HUES6 (cell line): ENCODE data around the gene MNX1.
A peak's percentile ranks its signal among the peaks of the same experiment; 100 is the strongest.

Experiments
- H3K27ac ChIP-seq: 2 replicates; pipeline ENCODE4 v1.7.0; 2013; ENCODE audit warnings: low read depth, mild to moderate bottlenecking, low read length, inconsistent platforms
- H3K27me3 ChIP-seq: 2 replicates; pipeline ENCODE4 v1.6.1; 2013; ENCODE audit warnings: low read length; ENCODE audit not compliant: control insufficient read depth, insufficient read depth
- H3K36me3 ChIP-seq: 2 replicates; pipeline ENCODE4 v1.6.1; 2013; ENCODE audit warnings: low read length; ENCODE audit not compliant: control insufficient read depth, insufficient read depth
- H3K4me1 ChIP-seq: 2 replicates; pipeline ENCODE4 v1.6.1; 2013; ENCODE audit warnings: low read length; ENCODE audit not compliant: control insufficient read depth, insufficient read depth
- H3K4me3 ChIP-seq: 2 replicates; pipeline ENCODE4 v1.5.1; 2013; ENCODE audit warnings: low read depth, low read length
- H3K9ac ChIP-seq: one replicate; pipeline ENCODE4 v1.6.1; 2013; ENCODE audit warnings: mild to moderate bottlenecking, low read length
- H3K9me3 ChIP-seq: 2 replicates; pipeline ENCODE4 v1.6.1; 2013; ENCODE audit warnings: low read depth, low read length; ENCODE audit not compliant: control insufficient read depth, insufficient read depth

The MNX1 gene

GRCh38 chr7:157032644-157033482 lies 22.4 kb upstream of the MNX1 start:
- peaks cover 44% of the 10 kb centered on the region for H3K27me3 ChIP-seq
- H3K36me3 ChIP-seq: no peaks in the 10 kb centered on the region
- H3K9me3 ChIP-seq: peaks cover 4% of the 10 kb centered on the region; the same call in 1 of the 2 replicates
- H3K4me3 ChIP-seq: no peak overlapping the region
- H3K27ac ChIP-seq: no peak overlapping the region
- no peak overlapping the region for H3K9ac ChIP-seq
- H3K4me1 ChIP-seq: no peaks in the 10 kb centered on the region

GRCh38 chr7:157032128-157032527 lies 21.7 kb upstream of the MNX1 start:
- H3K4me3 ChIP-seq: no peak overlapping the region
- H3K9me3 ChIP-seq: peaks cover 4% of the 10 kb centered on the region; the same call in 1 of the 2 replicates
- H3K27ac ChIP-seq: no peak overlapping the region
- H3K36me3 ChIP-seq: no peaks in the 10 kb centered on the region
- no peak overlapping the region for H3K9ac ChIP-seq
- H3K27me3 ChIP-seq: peaks cover 49% of the 10 kb centered on the region
- no peaks in the 10 kb centered on the region for H3K4me1 ChIP-seq

- H3K9ac ChIP-seq: no peak overlapping the region
- no peak overlapping the region for H3K4me3 ChIP-seq
- H3K4me1 ChIP-seq: no peaks in the 10 kb centered on the region
- H3K9me3 ChIP-seq: no peaks in the 10 kb centered on the region
- H3K36me3 ChIP-seq: no peaks in the 10 kb centered on the region
- H3K27me3 ChIP-seq: peaks cover 77% of the 10 kb centered on the region
- no peak overlapping the region for H3K27ac ChIP-seq
These were observed 17.9 kb upstream of the MNX1 start for GRCh38 chr7:157028199-157028903.

- H3K27me3 ChIP-seq: peaks cover 81% of the 10 kb centered on the region
- H3K27ac ChIP-seq: no peak overlapping the region
- no peaks in the 10 kb centered on the region for H3K9me3 ChIP-seq
These were observed 17.2 kb upstream of the MNX1 start for GRCh38 chr7:157027568-157028198.

GRCh38 chr7:157024716-157025115 lies 14.3 kb upstream of the MNX1 start:
- Histone ChIP-seq H3K36me3 (no peaks in the 10 kb centered on the region), H3K27me3 (peaks cover 100% of the 10 kb centered on the region), H3K9ac (no peak overlapping the region), H3K9me3 (no peaks in the 10 kb centered on the region), H3K4me1 (peaks cover 3% of the 10 kb centered on the region; the same call in 1 of the 2 replicates), H3K4me3 (no peak overlapping the region), H3K27ac (no peak overlapping the region)

More at GRCh38 chr7:157027568-157028198, 17.2 kb upstream of the MNX1 start:
- H3K4me1 ChIP-seq: no peaks in the 10 kb centered on the region
- H3K9ac ChIP-seq: no peak overlapping the region
- no peaks in the 10 kb centered on the region for H3K36me3 ChIP-seq
- no peak overlapping the region for H3K4me3 ChIP-seq

- Histone ChIP-seq H3K9ac (no peak overlapping the region), H3K4me3 (no peak overlapping the region), H3K4me1 (peaks cover 8% of the 10 kb centered on the region; the same call in 1 of the 2 replicates), H3K27me3 (peaks cover 100% of the 10 kb centered on the region), H3K36me3 (no peaks in the 10 kb centered on the region), H3K27ac (no peak overlapping the region), H3K9me3 (no peaks in the 10 kb centered on the region)
These were observed 13.1 kb upstream of the MNX1 start for GRCh38 chr7:157023589-157023905.

GRCh38 chr7:157022681-157023588 lies 12.5 kb upstream of the MNX1 start:
- Histone ChIP-seq H3K9me3 (no peaks in the 10 kb centered on the region), H3K4me3 (no peak overlapping the region), H3K9ac (no peak overlapping the region), H3K4me1 (peaks cover 14% of the 10 kb centered on the region; the same call in 1 of the 2 replicates), H3K27me3 (peaks cover 100% of the 10 kb centered on the region), H3K36me3 (no peaks in the 10 kb centered on the region), H3K27ac (no peak overlapping the region)

GRCh38 chr7:157021871-157022680 lies 11.6 kb upstream of the MNX1 start:
- Histone ChIP-seq H3K4me3 (peak overlapping the region; percentile 36), H3K27me3 (peaks cover 100% of the 10 kb centered on the region), H3K4me1 (peaks cover 20% of the 10 kb centered on the region), H3K36me3 (no peaks in the 10 kb centered on the region), H3K9me3 (no peaks in the 10 kb centered on the region), H3K27ac (no peak overlapping the region), H3K9ac (no peak overlapping the region)

- Histone ChIP-seq H3K4me1 (peaks cover 28% of the 10 kb centered on the region), H3K4me3 (peak overlapping the region; percentile 36), H3K9me3 (no peaks in the 10 kb centered on the region), H3K27ac (no peak overlapping the region), H3K36me3 (no peaks in the 10 kb centered on the region), H3K9ac (no peak overlapping the region), H3K27me3 (peaks cover 100% of the 10 kb centered on the region)
These were observed 10.8 kb upstream of the MNX1 start for GRCh38 chr7:157021071-157021870.
